ENCODE measurements around the gene BOC. TPM values are rescaled to one million over a fixed set of nuclear protein-coding genes. Genes with fewer than 3 reads are reported as not detected.

BOC gene
- total and polyA plus RNA-seq, 2 of the 13 experiments (the other 11 are each of a cell fraction or from before 2014, with no cell fraction given) = 0.04 TPM; not detected in 1

DNA sequence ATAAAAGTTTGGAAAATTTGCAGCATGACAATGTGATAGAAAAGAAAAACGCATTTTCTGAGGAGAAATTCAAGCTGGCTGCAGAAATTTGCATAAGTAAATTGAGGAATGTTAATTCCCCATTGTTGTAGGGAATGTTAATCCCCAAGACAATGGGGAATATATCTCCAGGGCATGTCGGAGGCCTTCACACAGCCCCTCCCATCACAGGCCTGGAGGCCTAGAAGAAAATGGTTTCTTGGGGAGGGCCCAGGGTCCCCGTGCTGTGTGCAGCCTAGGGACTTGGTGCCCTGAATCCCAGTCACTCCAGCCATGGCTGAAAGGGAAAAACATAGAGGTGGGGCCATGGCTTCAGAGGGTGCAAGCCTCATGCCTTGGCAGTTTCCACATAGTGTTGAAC, 101.1 kb downstream of the BOC start:
- DNase-seq (ENCODE audit: low spot score) (no peak), FAIRE-seq (no peak), ATAC-seq (no peak)
- Histone ChIP-seq H3K4me1 (ENCODE audit: insufficient read depth, low read length) (no peaks in the 10 kb centered on the region), H2AFZ (ENCODE audit: low read length) (no peak overlapping the region), H3K27ac (ENCODE audit: extremely low read length, insufficient read depth, low read length) (no peak overlapping the region), H3K4me2 (ENCODE audit: low read depth, low read length) (no peak overlapping the region), H3K4me3 (replicated peaks in 1 of 3; ENCODE audit: insufficient read depth in 1 of 3, low read depth in 2 of 3, low read length in 3 of 3) (no peak overlapping the region), H3K27me3 (ENCODE audit: control insufficient read depth in 1 of 2, insufficient read depth in 2 of 2, low read length in 2 of 2) (no peaks in the 10 kb centered on the region), H3K9me3 (ENCODE audit: low read length) (no peaks in the 10 kb centered on the region), H3K36me3 (replicated peaks in 1 of 2; ENCODE audit: control insufficient read depth in 1 of 2, insufficient read depth in 2 of 2, low read length in 2 of 2) (no peaks in the 10 kb centered on the region), H4K20me1 (ENCODE audit: insufficient read depth, low read length) (no peaks in the 10 kb centered on the region), H3K79me2 (ENCODE audit: insufficient read depth, low read length) (no peaks in the 10 kb centered on the region), H3K9ac (ENCODE audit: insufficient read depth, low read depth, low read length) (no peak overlapping the region)
- WGBS (ENCODE audit: low lambda C conversion rate) = 54% methylated on average over 3 of the region's 3 CpGs
- intact Hi-C loops (cut with micrococcal nuclease; ENCODE audit: unreplicated experiment) = no loop called here
- in situ Hi-C loops (cut with HindIII; ENCODE audit: extremely low pct_ligation_motif_present, low pct_unique_long_range_greater_than_20kb) = no loop called here
- no TSS peak for BruUV-seq (replicated peaks)
- no peak for TF ChIP-seq ZNF282 (IDR thresholded peaks at IDR 0.05; ENCODE audit: partially characterized antibody)
- no peak for TF ChIP-seq ZNF777 (CRISPR knock-in tag; IDR thresholded peaks at IDR 0.05)
- no peak for TF ChIP-seq CREBL2 (CRISPR knock-in tag; IDR thresholded peaks at IDR 0.05; ENCODE audit: borderline replicate concordance)
- TF ChIP-seq ZNF639 (CRISPR knock-in tag; conservative IDR thresholded peaks at IDR 0.05) = no peak
- TF ChIP-seq ZNF546 (CRISPR knock-in tag; conservative IDR thresholded peaks at IDR 0.05) = no peak
- TF ChIP-seq SETDB1 (CRISPR knock-in tag; IDR thresholded peaks at IDR 0.05; ENCODE audit: borderline replicate concordance) = no peak
- no peak for TF ChIP-seq KDM6A (CRISPR knock-in tag; IDR thresholded peaks at IDR 0.05; ENCODE audit: low read depth)
- no peak for TF ChIP-seq ZNF589 (CRISPR knock-in tag; conservative IDR thresholded peaks at IDR 0.05)
- no peak for TF ChIP-seq MTA3 (CRISPR knock-in tag; IDR thresholded peaks at IDR 0.05)
- ChIA-PET CTCF (ENCODE audit: low intra/inter-chr PET ratio, low total read pairs) (no interaction called here), POLR2A (no interaction called here)

- Histone ChIP-seq H3K4me2 (ENCODE audit: low read depth, low read length) (no peak overlapping the region), H3K9ac (ENCODE audit: insufficient read depth, low read depth, low read length) (no peak overlapping the region), H2AFZ (ENCODE audit: low read length) (no peak overlapping the region), H3K27ac (ENCODE audit: extremely low read length, insufficient read depth, low read length) (no peak overlapping the region), H3K36me3 (replicated peaks in 1 of 2; ENCODE audit: control insufficient read depth in 1 of 2, insufficient read depth in 2 of 2, low read length in 2 of 2) (no peaks in the 10 kb centered on the region), H3K4me1 (ENCODE audit: insufficient read depth, low read length) (no peaks in the 10 kb centered on the region), H3K9me3 (ENCODE audit: low read length) (no peaks in the 10 kb centered on the region), H3K27me3 (ENCODE audit: control insufficient read depth in 1 of 2, insufficient read depth in 2 of 2, low read length in 2 of 2) (no peaks in the 10 kb centered on the region), H3K4me3 (replicated peaks in 1 of 3; ENCODE audit: insufficient read depth in 1 of 3, low read depth in 2 of 3, low read length in 3 of 3) (no peak overlapping the region), H3K79me2 (ENCODE audit: insufficient read depth, low read length) (no peaks in the 10 kb centered on the region), H4K20me1 (ENCODE audit: insufficient read depth, low read length) (no peaks in the 10 kb centered on the region)
- ATAC-seq (no peak), DNase-seq (ENCODE audit: low spot score) (no peak), FAIRE-seq (no peak)
- BruUV-seq (replicated peaks) = no TSS peak
- 95% methylated on average over 2 of the region's 2 CpGs for WGBS (ENCODE audit: low lambda C conversion rate)
- CTCF ChIA-PET (ENCODE audit: low intra/inter-chr PET ratio, low total read pairs) = no interaction called here
- intact Hi-C loops (cut with micrococcal nuclease; ENCODE audit: unreplicated experiment) (no loop called here), in situ Hi-C loops (cut with HindIII; ENCODE audit: extremely low pct_ligation_motif_present, low pct_unique_long_range_greater_than_20kb) (no loop called here)
- POLR2A ChIA-PET = no interaction called here
- TF ChIP-seq ZNF777 (CRISPR knock-in tag; IDR thresholded peaks at IDR 0.05) (no peak), ZNF839 (CRISPR knock-in tag; IDR thresholded peaks at IDR 0.05; ENCODE audit: borderline replicate concordance) (no peak), ISL2 (CRISPR knock-in tag; IDR thresholded peaks at IDR 0.05) (no peak), THYN1 (CRISPR knock-in tag; IDR thresholded peaks at IDR 0.05; ENCODE audit: borderline replicate concordance, low read depth) (no peak), RFX3 (CRISPR knock-in tag; IDR thresholded peaks at IDR 0.05) (no peak)
- TF ChIP-seq, protein P1, sequence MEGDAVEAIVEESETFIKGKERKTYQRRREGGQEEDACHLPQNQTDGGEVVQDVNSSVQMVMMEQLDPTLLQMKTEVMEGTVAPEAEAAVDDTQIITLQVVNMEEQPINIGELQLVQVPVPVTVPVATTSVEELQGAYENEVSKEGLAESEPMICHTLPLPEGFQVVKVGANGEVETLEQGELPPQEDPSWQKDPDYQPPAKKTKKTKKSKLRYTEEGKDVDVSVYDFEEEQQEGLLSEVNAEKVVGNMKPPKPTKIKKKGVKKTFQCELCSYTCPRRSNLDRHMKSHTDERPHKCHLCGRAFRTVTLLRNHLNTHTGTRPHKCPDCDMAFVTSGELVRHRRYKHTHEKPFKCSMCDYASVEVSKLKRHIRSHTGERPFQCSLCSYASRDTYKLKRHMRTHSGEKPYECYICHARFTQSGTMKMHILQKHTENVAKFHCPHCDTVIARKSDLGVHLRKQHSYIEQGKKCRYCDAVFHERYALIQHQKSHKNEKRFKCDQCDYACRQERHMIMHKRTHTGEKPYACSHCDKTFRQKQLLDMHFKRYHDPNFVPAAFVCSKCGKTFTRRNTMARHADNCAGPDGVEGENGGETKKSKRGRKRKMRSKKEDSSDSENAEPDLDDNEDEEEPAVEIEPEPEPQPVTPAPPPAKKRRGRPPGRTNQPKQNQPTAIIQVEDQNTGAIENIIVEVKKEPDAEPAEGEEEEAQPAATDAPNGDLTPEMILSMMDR (CRISPR knock-in tag; IDR thresholded peaks at IDR 0.05) = no peak
Measured at GRCh38 chr3:113314923-113315322, 103.6 kb downstream of the BOC start.

All from HepG2 (cell line).